Heart left ventricle (tissue), 13 donors: ENCODE measurements around the gene SGSM1.

Experiments
- POLR2A ChIP-seq, 2 donors: fragments of 450-650 bp; IDR thresholded peaks; one replicate each; pipeline ENCODE4 v1.6.1; 2017; ENCODE audit warnings: antibody characterized with exemption in 2 of 2, mild to moderate bottlenecking in 2 of 2, moderate library complexity in 2 of 2
- TF ChIP-seq, protein P1 (sequence below), 12 donors: fragments of 200-600 bp; sonication (generic) in 4 of 12; IDR thresholded peaks; one replicate each; pipeline versions ENCODE4 v1.5.0 to v1.8.0; 2018 to 2022; ENCODE audit warnings: antibody characterized with exemption in 12 of 12, mild to moderate bottlenecking in 5 of 12
- donor health status: ischemic (EF 13 %, LVEDD 7.1; RV severe dilation, severe dysfunction).
- donor health status: DM: no; HTN: yes; CAD: no.
- donor health status: DM: no; HTN: no; CAD: no.
- donor health status: ischemic (EF 25% LVEDD 6.9; RV normal size, moderate dysfunction).
- donor health status: ischemic (EF 25% LVEDD 5.7; RV mildly dilated, moderate dysfunction).
- donor health status: ischemic (EF 35%, LVEDD 5.7; RV mildly dilated, moderate dysfunction).
- donor health status: nonischemic (EF 11% LVEDD 7.7; RV severe dilation, severe dysfunction).
- donor health status: DM: yes; HTN: yes; CAD: no.
- donor health status: PGD.
- donor health status: ischemic (EF 29% LVEDD 5.4; RV normal size, mild dysfunction).
- donor health status: nonischemic (EF 23%, LVEDD 6.1; RV moderate dilation, normal function).

DNA sequence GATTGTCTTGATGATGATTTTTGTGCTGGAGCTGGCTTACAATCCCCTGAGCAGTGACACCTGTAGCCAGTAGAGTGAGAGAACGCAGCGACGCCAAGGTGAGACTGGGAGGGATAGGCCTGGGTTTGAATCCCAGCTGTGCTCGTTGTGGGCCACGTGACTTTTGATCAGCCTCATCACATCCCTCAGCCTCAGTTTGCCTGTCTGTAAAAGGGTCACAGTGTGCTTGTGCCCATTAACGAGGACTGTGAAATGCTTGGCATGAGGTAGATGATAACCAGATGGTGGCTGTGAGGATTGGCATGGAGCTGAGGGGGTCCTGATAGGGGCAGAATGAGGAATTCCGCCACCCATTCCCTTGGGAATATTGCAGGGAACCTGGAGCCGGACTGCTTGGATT, 156.1 kb downstream of the SGSM1 start:
- TF ChIP-seq, protein P1, sequence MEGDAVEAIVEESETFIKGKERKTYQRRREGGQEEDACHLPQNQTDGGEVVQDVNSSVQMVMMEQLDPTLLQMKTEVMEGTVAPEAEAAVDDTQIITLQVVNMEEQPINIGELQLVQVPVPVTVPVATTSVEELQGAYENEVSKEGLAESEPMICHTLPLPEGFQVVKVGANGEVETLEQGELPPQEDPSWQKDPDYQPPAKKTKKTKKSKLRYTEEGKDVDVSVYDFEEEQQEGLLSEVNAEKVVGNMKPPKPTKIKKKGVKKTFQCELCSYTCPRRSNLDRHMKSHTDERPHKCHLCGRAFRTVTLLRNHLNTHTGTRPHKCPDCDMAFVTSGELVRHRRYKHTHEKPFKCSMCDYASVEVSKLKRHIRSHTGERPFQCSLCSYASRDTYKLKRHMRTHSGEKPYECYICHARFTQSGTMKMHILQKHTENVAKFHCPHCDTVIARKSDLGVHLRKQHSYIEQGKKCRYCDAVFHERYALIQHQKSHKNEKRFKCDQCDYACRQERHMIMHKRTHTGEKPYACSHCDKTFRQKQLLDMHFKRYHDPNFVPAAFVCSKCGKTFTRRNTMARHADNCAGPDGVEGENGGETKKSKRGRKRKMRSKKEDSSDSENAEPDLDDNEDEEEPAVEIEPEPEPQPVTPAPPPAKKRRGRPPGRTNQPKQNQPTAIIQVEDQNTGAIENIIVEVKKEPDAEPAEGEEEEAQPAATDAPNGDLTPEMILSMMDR (IDR thresholded peaks at IDR 0.05): no peak
- no peak for TF ChIP-seq POLR2A (IDR thresholded peaks at IDR 0.05)
